GM10248 (cell line): ENCODE measurements around the gene TRPM2.

Source experiments
- CTCF ChIA-PET: fragments of 300-600 bp; sonication (Branson Sonifier 250); formaldehyde crosslinking; extraction: SDS; loops from one replicate; lab custom pipeline; 2021; ENCODE audit warnings: antibody characterized with exemption; lab: Yijun Ruan, JAX
- POLR2A ChIA-PET: fragments of 350-650 bp; sonication (Branson Sonifier 250); formaldehyde crosslinking; extraction: SDS; loops from one replicate; lab custom pipeline; 2020; ENCODE audit warnings: antibody characterized with exemption; lab: Yijun Ruan, JAX
- DNase-seq: peaks from one replicate; pipeline ENCODE4 v3.0.0; 2012; ENCODE audit errors: extremely low spot score
- CTCF ChIP-seq: IDR thresholded peaks from 2 replicates; pipeline ENCODE4 v1.5.1; 2012; ENCODE audit warnings: mild to moderate bottlenecking, low read depth; ENCODE audit errors: extremely low read depth, missing control alignments, control extremely low read depth

The TRPM2 gene

GRCh38 chr21:44484498-44485253 is 131.3 kb downstream of the TRPM2 start:
- no peak for TF ChIP-seq CTCF
- CTCF ChIA-PET: interaction anchor here (1.0 to 1.7 kb wide), 2 partner anchors 10 to 11 kb away, joined by 3 to 6 read pairs; no protein-coding TSS in a partner anchor
- DNase-seq: no peak
- POLR2A ChIA-PET: no interaction called here

GRCh38 chr21:44485254-44485793 is 131.9 kb downstream of the TRPM2 start:
- CTCF ChIA-PET: no interaction called here

GRCh38 chr21:44485796-44486195 is 132.4 kb downstream of the TRPM2 start:
- POLR2A ChIA-PET: no interaction called here
- no peak for TF ChIP-seq CTCF
- CTCF ChIA-PET: no interaction called here
- DNase-seq: no peak

More at GRCh38 chr21:44485254-44485793, 131.9 kb downstream of the TRPM2 start:
- POLR2A ChIA-PET: no interaction called here
- no peak for DNase-seq
- TF ChIP-seq CTCF: peak; percentile 32

- no peak for DNase-seq
- ChIA-PET CTCF (no interaction called here), POLR2A (no interaction called here)
- TF ChIP-seq CTCF: no peak
Measured at GRCh38 chr21:44486302-44486701, 132.9 kb downstream of the TRPM2 start.

- ChIA-PET CTCF (no interaction called here), POLR2A (no interaction called here)
- no peak for DNase-seq
- peak; percentile 15 for TF ChIP-seq CTCF
Measured at GRCh38 chr21:44487831-44488230, 134.4 kb downstream of the TRPM2 start.

- POLR2A ChIA-PET: no interaction called here
- CTCF ChIA-PET: interaction anchor here (2.4 kb wide), 1 partner anchor 9 kb away, joined by 9 read pairs; no protein-coding TSS in a partner anchor
- no peak for DNase-seq
Measured at GRCh38 chr21:44489962-44490361, 136.5 kb downstream of the TRPM2 start.

More at GRCh38 chr21:44489962-44490361, 136.5 kb downstream of the TRPM2 start:
- no peak for TF ChIP-seq CTCF
